ENCODE measurements around the gene NID2.

The NID2 gene

DNA sequence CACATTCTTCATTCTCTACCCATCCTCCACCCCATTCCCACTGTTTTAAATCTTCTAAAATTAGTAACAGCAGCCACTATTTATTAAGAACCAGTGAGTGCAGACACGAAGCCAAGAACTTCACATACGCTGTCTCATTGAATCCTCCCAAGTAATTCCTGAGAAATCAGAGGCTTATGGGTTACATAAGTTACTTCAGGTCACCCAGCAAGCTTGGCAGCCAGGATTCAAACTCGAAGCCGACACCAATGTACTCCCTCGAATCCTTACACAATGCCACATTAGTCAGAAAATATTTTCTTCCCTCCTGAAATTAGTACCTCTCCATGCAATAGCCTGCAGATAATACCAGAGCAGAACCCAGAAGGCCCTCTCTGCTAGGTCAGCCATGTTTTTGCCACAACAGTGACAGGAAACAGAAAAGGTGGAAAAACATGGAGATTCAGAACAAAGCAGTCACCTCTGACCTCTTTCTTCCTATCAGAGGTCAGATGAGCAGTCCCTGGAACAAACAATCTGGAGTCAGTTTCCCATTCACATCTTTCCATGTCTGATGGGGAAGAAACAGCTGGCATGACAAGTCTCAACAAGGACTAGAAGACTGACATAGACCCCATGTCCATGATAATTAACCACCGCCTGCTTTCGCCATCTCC lies 16.4 kb downstream of the NID2 start:
- DNase-seq, result peak; percentile 52

- DNase-seq, result no peak
Measured at GRCh38 chr14:52051871-52052270, 17.0 kb downstream of the NID2 start.

GRCh38 chr14:52051251-52051650 lies 17.6 kb downstream of the NID2 start:
- DNase-seq, result no peak

DNA sequence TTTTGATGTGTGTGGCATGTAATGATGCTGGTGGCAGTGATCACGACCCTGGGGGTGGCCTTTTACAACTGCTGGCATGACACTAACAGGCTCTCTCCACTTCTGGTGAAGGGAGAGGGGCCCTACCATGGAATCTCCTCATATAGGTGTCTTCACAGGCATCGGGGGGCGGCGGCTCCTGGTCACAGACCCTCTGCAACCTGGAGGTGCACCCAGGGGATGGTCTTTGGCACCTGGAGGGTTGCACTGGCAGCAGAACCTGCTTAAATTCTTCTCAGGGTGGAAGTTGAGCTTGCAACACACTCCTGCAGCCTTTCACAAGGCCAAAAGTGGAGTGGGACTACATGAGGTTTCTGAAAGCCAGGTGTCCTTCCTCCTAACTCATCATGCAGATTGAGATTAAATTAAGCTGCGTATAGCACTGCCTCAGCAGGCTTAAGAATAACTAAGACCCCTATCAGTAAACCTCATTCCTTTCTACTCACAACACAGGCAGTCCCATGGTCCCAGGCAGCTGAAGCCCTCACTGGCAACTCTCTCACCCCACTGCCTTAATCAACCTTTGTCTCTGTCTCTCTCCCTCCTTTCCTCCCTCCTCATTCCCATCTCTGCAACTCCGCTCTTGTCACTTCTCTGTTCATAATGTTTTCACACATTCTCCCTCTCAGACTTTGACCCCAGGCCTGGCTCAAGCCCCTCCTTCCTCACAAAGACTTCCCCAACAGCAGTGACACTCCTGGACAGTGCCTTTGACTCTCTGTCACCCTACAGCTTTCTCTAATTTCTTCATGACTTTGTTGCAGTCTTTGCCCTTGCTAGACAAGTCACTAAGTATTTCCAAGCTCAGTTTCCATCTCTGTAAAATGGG lies 18.9 kb downstream of the NID2 start:
- DNase-seq, result no peak

- no peak for DNase-seq
Measured at GRCh38 chr14:52049271-52049670, 19.6 kb downstream of the NID2 start.

GRCh38 chr14:52048641-52049204 lies 20.1 kb downstream of the NID2 start:
- DNase-seq, result no peak

DNA sequence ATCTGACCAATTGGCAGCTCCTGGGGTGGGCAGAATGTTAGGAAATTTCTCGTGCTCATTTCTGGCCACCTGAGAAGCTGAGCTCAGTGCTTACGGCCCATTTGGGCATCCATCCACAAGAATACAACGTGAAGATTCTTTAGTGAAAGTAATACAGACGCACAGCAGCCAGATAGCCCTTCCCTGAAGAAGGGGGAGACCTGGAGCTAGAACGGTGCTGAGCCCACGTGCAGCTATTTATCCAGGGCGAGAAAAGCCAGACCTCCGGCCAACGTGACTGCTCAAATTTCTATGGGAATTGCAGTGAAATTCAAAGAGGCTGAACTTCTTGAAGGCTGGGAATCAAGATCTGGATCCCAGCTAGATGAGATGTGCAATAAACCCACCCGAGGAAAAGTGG lies 20.7 kb downstream of the NID2 start:
- no peak for DNase-seq

DNA sequence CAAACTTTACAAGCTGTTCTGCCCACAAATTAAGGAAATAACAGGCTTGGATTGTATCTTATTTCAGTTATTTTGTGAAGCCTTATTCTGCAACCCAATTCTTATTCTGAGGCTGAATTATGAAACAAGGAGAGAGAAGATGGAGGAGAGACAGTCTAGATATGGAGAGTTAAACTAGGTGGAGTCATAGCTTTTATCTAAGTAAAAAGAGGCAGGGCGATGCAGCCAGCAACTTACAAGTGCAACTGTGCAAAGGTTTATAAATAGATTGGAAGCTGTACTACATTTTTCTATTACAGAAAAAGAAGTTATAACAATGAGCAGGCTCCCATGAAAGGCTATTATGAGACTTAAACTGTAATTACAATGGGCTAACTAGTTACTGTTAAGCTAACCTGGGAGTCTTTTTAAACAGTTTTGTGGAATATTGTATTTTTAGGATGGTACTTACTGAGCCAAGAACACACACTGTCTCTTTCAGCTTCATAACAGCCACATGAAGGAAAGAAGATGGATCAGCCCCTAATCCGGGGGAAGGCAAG lies 22.4 kb downstream of the NID2 start:
- no peak for DNase-seq

DNA sequence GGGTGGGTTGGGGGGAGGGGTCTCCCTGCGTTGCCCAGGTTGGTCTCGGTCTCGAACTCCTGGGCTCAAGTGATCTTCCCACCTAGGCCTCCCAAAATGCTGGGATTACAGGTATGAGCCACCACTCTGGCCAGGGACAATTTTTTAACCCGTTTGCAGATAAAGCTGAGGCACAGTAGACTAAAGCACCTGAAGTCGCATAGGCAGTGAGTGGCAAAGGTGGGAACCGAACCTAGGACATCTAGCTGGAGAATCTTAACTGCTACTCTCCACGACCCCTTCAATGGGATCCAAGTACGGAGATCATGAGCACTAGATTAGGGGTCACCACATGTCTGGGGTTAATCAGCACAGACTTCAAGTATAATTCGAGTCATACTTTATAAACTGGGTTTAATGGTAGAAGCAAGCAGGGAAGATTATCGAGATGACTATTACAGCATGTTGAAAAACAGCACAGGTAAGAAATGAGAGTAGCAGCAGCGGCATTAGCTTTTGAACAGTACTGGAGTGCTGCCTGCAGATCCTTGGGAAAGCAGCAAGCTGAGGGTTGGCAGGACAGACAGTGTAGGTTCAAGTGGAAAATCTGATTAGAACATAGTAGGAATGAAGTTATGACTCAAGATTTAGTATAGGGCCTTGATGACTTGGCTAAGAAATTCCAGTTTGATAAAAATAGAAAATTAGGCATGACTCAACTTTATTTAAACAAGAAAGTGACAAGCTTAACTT lies 23.9 kb downstream of the NID2 start:
- DNase-seq, result peak; percentile 48

GRCh38 chr14:52043690-52044089 lies 25.2 kb downstream of the NID2 start:
- DNase-seq, result no peak

DNA sequence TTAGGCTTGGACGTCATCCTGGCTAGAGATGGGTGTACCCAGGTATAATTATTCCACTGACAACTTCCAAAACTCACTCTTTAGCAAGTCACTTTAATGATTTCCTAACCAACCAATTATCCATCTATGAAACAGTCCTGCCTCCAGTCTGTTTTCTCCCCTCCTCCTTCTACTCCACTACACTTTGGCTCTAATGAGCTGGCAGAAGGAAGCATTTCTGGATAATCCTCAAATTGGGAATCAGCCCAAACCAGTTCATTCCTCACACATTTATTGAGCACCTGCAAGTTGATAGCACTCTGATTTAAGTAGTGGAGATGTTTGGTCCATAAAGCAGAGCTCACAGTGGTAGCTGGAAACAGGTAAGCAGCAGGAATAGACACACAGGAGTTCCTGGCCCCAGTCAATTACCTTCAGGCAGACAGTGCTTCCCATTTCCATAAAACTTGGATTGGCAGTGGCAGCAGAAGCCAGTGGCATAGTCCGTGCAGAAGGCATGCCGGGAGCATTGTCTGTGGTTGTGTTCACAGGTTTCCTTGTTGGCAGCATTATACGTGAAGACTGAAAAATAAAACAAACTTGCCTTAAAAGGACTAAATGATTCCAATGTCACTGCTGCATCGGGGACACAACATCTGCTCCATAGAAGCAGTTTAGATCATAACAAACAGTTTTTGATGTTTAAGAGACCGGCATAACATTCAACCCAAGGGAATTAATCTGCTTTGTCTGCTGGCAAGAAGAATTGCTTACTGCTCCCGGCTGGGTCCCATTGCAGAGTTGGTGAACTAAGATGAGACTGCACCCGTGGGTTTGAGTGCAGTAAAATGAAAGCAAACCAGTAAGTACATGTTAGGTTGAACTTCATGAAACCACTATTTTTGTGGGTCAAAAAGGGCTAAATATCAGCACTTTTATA lies 26.2 kb downstream of the NID2 start:
- no peak for DNase-seq

DNA sequence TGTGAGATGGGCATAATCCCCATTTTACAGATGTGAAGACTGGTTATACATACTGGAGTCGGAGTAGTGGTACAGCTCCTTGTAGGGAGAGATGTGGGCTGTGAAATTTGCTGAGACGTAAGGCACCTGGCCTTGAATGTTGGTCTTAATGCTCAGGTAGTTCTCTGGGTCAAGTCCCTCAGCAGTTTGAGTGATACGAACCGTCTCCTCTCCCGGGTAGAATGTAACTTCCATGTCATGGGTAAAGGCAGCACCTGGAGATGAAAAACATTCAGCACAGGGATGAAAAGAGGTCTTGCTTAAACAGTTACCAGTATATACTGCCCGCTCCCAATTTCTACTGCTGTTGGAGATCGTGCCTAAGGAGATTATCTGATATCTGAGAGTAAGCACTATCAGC lies 28.3 kb downstream of the NID2 start:
- DNase-seq, result no peak

GRCh38 chr14:52039124-52039815 lies 29.6 kb downstream of the NID2 start:
- DNase-seq, result no peak

GRCh38 chr14:52033101-52033642 lies 35.7 kb downstream of the NID2 start:
- no peak for DNase-seq

DNA sequence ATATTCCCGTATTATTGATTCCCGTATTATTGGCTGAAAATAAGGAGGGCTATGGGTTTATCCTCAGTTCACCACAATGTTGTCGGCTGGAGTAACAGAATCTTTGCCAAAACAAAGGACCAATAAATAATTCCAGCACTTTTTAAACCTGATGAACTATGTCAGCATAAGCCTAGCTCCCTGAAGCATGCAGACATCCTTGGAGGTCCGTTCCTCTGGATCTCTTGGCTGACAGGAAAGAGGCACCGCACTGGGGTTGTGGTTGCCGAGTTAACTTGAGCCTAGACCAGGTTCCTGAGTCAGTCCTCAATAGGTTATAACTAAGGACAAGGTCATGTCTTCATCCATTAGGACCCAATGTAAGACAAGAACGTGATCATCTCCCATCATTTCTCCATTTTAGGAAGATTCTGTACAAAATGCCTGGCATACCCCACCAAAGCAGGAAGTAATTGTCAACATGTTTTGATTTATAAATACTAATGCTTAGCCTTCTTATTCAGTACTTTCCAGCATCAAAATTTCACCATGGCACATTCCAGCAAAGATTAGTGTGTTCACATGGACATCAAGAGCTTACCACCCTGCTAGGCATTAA lies 36.6 kb downstream of the NID2 start:
- no peak for DNase-seq

DNA sequence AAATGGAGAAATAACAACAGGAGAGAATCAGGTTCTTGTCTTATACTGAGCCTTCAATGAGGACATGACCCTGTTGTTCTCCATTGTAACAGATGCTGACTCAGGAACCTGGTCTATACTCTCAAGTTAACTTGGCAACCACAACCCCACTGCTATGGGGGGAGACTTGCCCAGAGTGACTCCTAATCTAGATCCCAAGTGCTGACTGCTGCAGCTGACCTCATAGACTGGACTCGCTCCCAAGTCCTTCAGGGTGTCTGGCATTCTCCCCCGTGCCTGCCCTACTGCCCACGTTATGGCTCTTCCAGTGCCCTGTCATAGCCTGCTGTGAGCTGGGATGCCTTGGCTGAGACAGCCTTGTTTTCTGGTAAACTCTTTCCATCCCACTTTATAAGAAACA lies 37.1 kb downstream of the NID2 start:
- DNase-seq, result peak; percentile 61

DNA sequence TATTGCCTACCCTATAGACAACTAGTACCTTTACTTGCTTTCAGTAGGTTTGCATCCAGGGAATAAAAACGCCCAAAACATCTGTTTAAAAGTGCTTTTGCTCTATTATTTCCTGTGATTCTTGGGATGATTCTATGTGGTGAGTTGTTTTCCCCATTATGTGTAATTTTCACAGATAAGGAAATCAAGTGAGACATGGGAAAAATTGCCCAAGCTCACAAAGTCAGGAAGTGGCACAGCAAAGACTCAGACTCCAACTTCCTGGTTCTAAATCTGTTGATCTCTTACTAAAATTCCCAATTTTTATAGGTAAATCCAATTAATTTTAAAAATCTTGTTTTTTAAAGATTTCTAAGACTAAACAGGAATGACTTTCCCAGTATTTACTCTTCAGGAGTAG lies 39.0 kb downstream of the NID2 start:
- no peak for DNase-seq

DNA sequence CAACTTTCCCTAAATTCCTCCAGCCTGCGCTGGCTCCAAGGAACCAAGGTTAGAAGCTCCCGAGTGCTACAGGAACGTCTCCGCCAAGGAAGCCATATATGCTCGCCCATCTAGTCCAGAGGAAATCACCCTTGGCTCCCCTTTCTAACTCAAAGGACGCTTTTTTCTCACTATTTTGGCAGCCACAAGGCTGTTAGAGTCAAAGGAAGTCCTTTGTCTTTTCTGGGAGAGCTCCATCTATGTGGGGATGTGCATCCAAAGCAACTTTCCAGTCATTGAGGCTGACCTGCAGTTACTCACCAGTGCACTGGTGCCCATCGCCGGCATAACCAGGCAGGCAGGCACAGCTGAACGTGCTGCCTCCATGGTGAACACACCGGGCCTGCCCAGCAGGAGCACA lies 42.0 kb downstream of the NID2 start:
- DNase-seq, result no peak

DNA sequence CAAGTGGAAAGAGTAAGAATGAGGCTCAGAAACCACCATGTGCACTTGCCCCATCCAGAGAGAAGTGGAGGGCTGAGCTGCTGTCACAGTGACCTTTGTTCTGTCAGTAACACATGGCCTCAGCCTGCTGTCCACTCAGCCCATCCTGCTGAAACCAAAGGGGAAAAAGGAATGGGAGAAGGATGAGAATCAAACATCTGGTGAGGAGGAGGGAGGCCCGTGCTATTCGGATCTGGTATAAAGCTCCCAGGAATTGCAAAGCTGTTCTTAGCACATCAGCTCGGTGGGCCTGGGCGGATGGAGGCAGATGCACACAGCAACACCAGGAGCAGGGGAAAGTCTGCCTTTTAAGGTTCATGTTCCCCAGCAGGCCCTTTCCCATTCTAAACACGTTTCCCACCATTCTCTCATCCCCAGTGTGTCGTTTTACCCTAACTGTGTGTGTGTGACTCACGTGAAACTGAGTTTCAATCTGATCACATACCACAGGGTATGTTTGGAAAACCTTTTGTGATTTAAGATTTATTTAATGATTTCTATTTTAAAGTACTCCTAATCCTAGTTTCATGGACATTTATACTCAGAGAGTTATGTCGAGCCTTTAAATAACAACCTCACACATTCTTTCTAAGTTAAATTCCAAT lies 42.7 kb downstream of the NID2 start:
- no peak for DNase-seq

- DNase-seq, result peak; percentile 80
Measured at GRCh38 chr14:52025310-52025709, 43.5 kb downstream of the NID2 start.

All from NCI-H226 (cell line).